GM23338 (cell line): Measurements from ENCODE around the gene PPP1R12C. TPM values are rescaled to one million over a fixed set of nuclear protein-coding genes. Genes with fewer than 3 reads are reported as not detected.
A peak's percentile ranks its signal among the peaks of the same experiment; 100 is the strongest.

Experiments used
- ATAC-seq: fragments of 200-7000 bp; cut with Tn5 transposase; 3 replicates; pipeline ENCODE4 v1.9.1; 2020
- DNase-seq: peaks from one replicate; pipeline ENCODE4 v3.0.0-alpha.2; 2015; ENCODE audit warnings: low spot score
- H2AFZ ChIP-seq: fragments of 200-600 bp; sonication (generic); 2 replicates; pipeline ENCODE4 v1.8.0; 2016; ENCODE audit warnings: antibody characterized with exemption, mild to moderate bottlenecking, moderate library complexity
- H3F3A ChIP-seq: fragments of 200-600 bp; sonication (generic); replicated peaks from 2 replicates; pipeline ENCODE4 v1.8.0; 2017; ENCODE audit warnings: antibody characterized with exemption, mixed run types, low read depth
- H3K27ac ChIP-seq: fragments of 200-600 bp; sonication (generic); 2 replicates; pipeline ENCODE4 v1.6.1; 2016; ENCODE audit warnings: low read depth
- H3K27me3 ChIP-seq: fragments of 200-600 bp; sonication (generic); 2 replicates; pipeline ENCODE4 v1.8.0; 2016; ENCODE audit warnings: mild to moderate bottlenecking, mixed run types, moderate library complexity; ENCODE audit not compliant: insufficient read depth
- H3K36me3 ChIP-seq: fragments of 200-600 bp; sonication (generic); 2 replicates; pipeline ENCODE4 v1.8.0; 2016; ENCODE audit warnings: mild to moderate bottlenecking; ENCODE audit not compliant: insufficient read depth
- H3K4me1 ChIP-seq: fragments of 200-600 bp; sonication (generic); 2 replicates; pipeline ENCODE4 v1.8.0; 2016; ENCODE audit warnings: mild to moderate bottlenecking, moderate library complexity; ENCODE audit not compliant: insufficient read depth
- H3K4me2 ChIP-seq: fragments of 200-600 bp; sonication (generic); 2 replicates; pipeline ENCODE4 v1.7.1; 2017; ENCODE audit warnings: mixed run types
- H3K4me3 ChIP-seq: fragments of 200-600 bp; sonication (generic); 2 replicates; pipeline ENCODE4 v1.6.1; 2016; ENCODE audit warnings: mixed run types
- H3K79me2 ChIP-seq: fragments of 200-600 bp; sonication (generic); replicated peaks from 2 replicates; pipeline ENCODE4 v1.8.0; 2017; ENCODE audit warnings: mild to moderate bottlenecking; ENCODE audit not compliant: insufficient read depth
- H3K9me2 ChIP-seq: fragments of 200-600 bp; sonication (generic); 2 replicates; pipeline ENCODE4 v1.8.0; 2017; ENCODE audit not compliant: insufficient read depth
- H4K20me1 ChIP-seq: fragments of 200-600 bp; sonication (generic); replicated peaks from 2 replicates; pipeline ENCODE4 v1.8.0; 2017; ENCODE audit warnings: mild to moderate bottlenecking; ENCODE audit not compliant: insufficient read depth
- H3K27ac Mint-ChIP-seq: 2 replicates; pipeline ENCODE4 v1.8.0; 2020; ENCODE audit warnings: inconsistent platforms, mild to moderate bottlenecking, moderate library complexity, mixed read lengths
- H3K27me3 Mint-ChIP-seq: 3 replicates; pipeline ENCODE4 v1.8.0; 2022; ENCODE audit warnings: low read depth, mild to moderate bottlenecking, moderate library complexity, mixed read lengths, inconsistent platforms; ENCODE audit not compliant: insufficient read depth, poor library complexity
- H3K36me3 Mint-ChIP-seq: 3 replicates; pipeline ENCODE4 v1.8.0; 2021; ENCODE audit warnings: low read depth, mild to moderate bottlenecking, inconsistent platforms, moderate library complexity, mixed read lengths
- H3K4me1 Mint-ChIP-seq: 3 replicates; pipeline ENCODE4 v1.8.0; 2020; ENCODE audit warnings: mild to moderate bottlenecking, inconsistent platforms, mixed read lengths
- H3K4me3 Mint-ChIP-seq: 3 replicates; pipeline ENCODE4 v1.8.0; 2021; ENCODE audit warnings: moderate library complexity, mild to moderate bottlenecking, inconsistent platforms, mixed read lengths
- H3K9me3 Mint-ChIP-seq: 3 replicates; pipeline ENCODE4 v1.8.0; 2020; ENCODE audit warnings: moderate library complexity, mild to moderate bottlenecking, inconsistent platforms, mixed read lengths
- CTCF ChIP-seq, 2 experiments: fragments of 200-600 bp in 1 of 2; sonication (generic) in 1 of 2; conservative IDR thresholded peaks; 2 replicates each; pipeline versions ENCODE4 v1.5.1 to v1.6.1; 2016 to 2017; ENCODE audit warnings: antibody characterized with exemption in 2 of 2, low read depth in 2 of 2, mild to moderate bottlenecking in 2 of 2, moderate library complexity in 1 of 2
- ETS1 ChIP-seq: IDR thresholded peaks from 2 replicates; pipeline ENCODE4 v1.6.1; 2016; ENCODE audit warnings: antibody characterized with exemption
- EZH2 ChIP-seq: fragments of 200-600 bp; sonication (generic); IDR thresholded peaks from one replicate; pipeline ENCODE4 v1.8.0; 2017; ENCODE audit warnings: antibody characterized with exemption, mild to moderate bottlenecking, low read depth; ENCODE audit not compliant: unreplicated experiment
- EZH2phosphoT487 ChIP-seq: fragments of 200-600 bp; sonication (generic); IDR thresholded peaks from one replicate; pipeline ENCODE4 v1.8.1; 2018; ENCODE audit warnings: antibody characterized with exemption; ENCODE audit not compliant: unreplicated experiment
- JUNB ChIP-seq: IDR thresholded peaks from one replicate; pipeline ENCODE4 v1.6.1; 2016; ENCODE audit warnings: antibody characterized with exemption; ENCODE audit not compliant: unreplicated experiment
- NANOG ChIP-seq: IDR thresholded peaks from 2 replicates; pipeline ENCODE4 v1.6.1; 2016; ENCODE audit warnings: antibody characterized with exemption, borderline replicate concordance
- POLR2AphosphoS5 ChIP-seq: IDR thresholded peaks from 2 replicates; pipeline ENCODE4 v1.6.1; 2016; ENCODE audit warnings: antibody characterized with exemption, low read depth
- ZNF114 ChIP-seq: fragments of 250-450 bp; sonication (Bioruptor Pico); IDR thresholded peaks from 2 replicates; pipeline ENCODE4 v1.5.0; 2020; ENCODE audit warnings: mild to moderate bottlenecking, moderate library complexity
- ZNF462 ChIP-seq: fragments of 250-450 bp; sonication (Bioruptor Pico); IDR thresholded peaks from 2 replicates; pipeline ENCODE4 v1.5.0; 2020; ENCODE audit warnings: mild to moderate bottlenecking, moderate library complexity
- polyA plus RNA-seq: library from polyadenylated mRNA; unstranded; fragments of >200 nt; fragmentation: Nextera tagmentation; extraction: Ambion mirVana; gene quantifications from 2 replicates; pipeline ENCODE4 v1.2.1, GENCODE V29; 2016
- total RNA-seq: library from RNA; depleted of rRNA; stranded (reverse); fragments of >200 nt; shearing (Covaris generic); gene quantifications from 2 replicates; pipeline ENCODE4 v1.2.3, GENCODE V29; 2014

The PPP1R12C gene
- total and polyA plus RNA-seq, 2 experiments from 2014 or later = 33.2 to 83.9 TPM

DNA sequence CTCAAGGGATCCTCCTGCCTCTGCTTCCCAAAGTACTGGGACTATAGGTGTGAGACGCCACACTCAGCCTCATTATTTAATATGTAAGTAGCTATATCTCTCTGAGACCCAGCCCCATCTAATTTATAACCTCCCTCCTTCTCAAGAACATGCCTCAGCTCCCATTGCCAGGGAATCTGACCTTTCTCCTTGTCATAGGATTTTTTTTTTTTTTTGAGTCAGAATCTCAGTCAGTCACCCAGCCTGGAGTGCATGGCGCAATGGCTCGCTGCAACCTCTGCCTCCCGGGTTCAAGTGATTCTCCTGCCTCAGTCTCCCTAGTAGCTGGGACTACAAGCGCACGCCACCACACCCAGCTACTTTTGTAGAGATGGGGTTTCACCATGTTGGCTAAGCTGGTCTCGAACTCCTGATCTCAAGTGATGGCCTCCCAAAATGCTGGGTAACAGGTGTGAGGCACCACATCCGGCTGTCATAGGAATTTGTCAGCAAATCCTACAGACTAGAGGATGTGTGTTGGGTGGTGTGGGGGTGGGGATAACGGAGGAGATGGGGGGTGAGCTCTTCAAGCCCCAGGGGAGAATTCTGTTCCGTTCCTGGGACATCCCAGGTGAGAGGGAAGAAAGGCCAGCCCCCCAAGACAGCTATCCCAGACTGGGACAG lies 46.8 kb downstream of the PPP1R12C start (continued):
- TF ChIP-seq CTCF (conservative IDR thresholded peaks at IDR 0.05; ENCODE audit: low read depth in 2 of 2) = no peak
- no peak for TF ChIP-seq ZNF114 (CRISPR knock-in tag)
- TF ChIP-seq EZH2 = no peak

- peaks cover 3% of the 10 kb centered on the region; the same call in 1 of the 3 replicates for H3K9me3 Mint-ChIP-seq
- H3K4me3 ChIP-seq = peak overlapping the region; percentile 70
- H4K20me1 ChIP-seq = no peaks in the 10 kb centered on the region
- peaks cover 62% of the 10 kb centered on the region for H3K27me3 Mint-ChIP-seq
- H3K27ac ChIP-seq = no peak overlapping the region
- H3K4me1 Mint-ChIP-seq = peaks cover 32% of the 10 kb centered on the region
- no peak overlapping the region; the same call in 1 of the 2 replicates for H2AFZ ChIP-seq
- no peak for DNase-seq
- H3K4me3 Mint-ChIP-seq = peak overlapping the region; percentile 81
- no peak for ATAC-seq
- no peaks in the 10 kb centered on the region; the same call in 1 of the 2 replicates for H3K4me1 ChIP-seq
- H3K36me3 Mint-ChIP-seq = no peaks in the 10 kb centered on the region; the same call in 2 of the 3 replicates
- peaks cover 91% of the 10 kb centered on the region for H3K27me3 ChIP-seq
- H3K9me2 ChIP-seq = no peaks in the 10 kb centered on the region
- peak overlapping the region; percentile 78 for H3K4me2 ChIP-seq
- H3K27ac Mint-ChIP-seq = no peak overlapping the region
- no peaks in the 10 kb centered on the region for H3K79me2 ChIP-seq
- H3F3A ChIP-seq = peaks cover 5% of the 10 kb centered on the region; the same call in 1 of the 2 replicates
- no peaks in the 10 kb centered on the region for H3K36me3 ChIP-seq
- TF ChIP-seq ETS1 (no peak), CTCF (conservative IDR thresholded peaks at IDR 0.05; ENCODE audit: low read depth in 2 of 2) (no peak), EZH2phosphoT487 (no peak), NANOG (no peak), EZH2 (no peak), ZNF114 (CRISPR knock-in tag) (no peak), JUNB (no peak), ZNF462 (no peak), POLR2AphosphoS5 (no peak)
Measured at GRCh38 chr19:55069865-55070197, 47.6 kb downstream of the PPP1R12C start.
